HG03558 (cell line): ENCODE results near the gene RERE.
"Not testable (repeated sequence)": the region's sequence is repeated elsewhere in the genome, so short reads cannot be mapped to it uniquely, and the experiment has no call there.

ENCODE experiments used
- ATAC-seq: cut with Tn5 transposase; IDR thresholded peaks from one replicate; pipeline ENCODE4 v1.9.1; 2021; ENCODE audit warnings: moderate number of reproducible peaks; ENCODE audit not compliant: unreplicated experiment; ENCODE audit errors: extremely low read depth

RERE gene

GRCh38 chr1:8510041-8510823 lies 307.2 kb downstream of the RERE start:
- ATAC-seq = no peak

GRCh38 chr1:8509579-8509978 lies 307.9 kb downstream of the RERE start:
- ATAC-seq = no peak

- ATAC-seq = no peak
Measured at GRCh38 chr1:8506995-8507615, 310.3 kb downstream of the RERE start.

- no peak for ATAC-seq
Measured at GRCh38 chr1:8506456-8506855, 311.0 kb downstream of the RERE start.

GRCh38 chr1:8503842-8504241 lies 313.6 kb downstream of the RERE start:
- ATAC-seq = no peak

- ATAC-seq = not testable (repeated sequence)
Measured at GRCh38 chr1:8502949-8503348, 314.5 kb downstream of the RERE start.

- no peak for ATAC-seq
Measured at GRCh38 chr1:8497210-8497819, 320.1 kb downstream of the RERE start.

GRCh38 chr1:8496473-8496872 lies 321.0 kb downstream of the RERE start:
- ATAC-seq = no peak

- ATAC-seq = no peak
Measured at GRCh38 chr1:8495928-8496401, 321.5 kb downstream of the RERE start.

GRCh38 chr1:8494681-8495080 lies 322.8 kb downstream of the RERE start:
- ATAC-seq = no peak

- ATAC-seq = no peak
Measured at GRCh38 chr1:8493916-8494540, 323.4 kb downstream of the RERE start.

- ATAC-seq = no peak
Measured at GRCh38 chr1:8487249-8487648, 330.2 kb downstream of the RERE start.

- ATAC-seq = no peak
Measured at GRCh38 chr1:8486047-8486446, 331.4 kb downstream of the RERE start.

GRCh38 chr1:8483586-8483985 lies 333.9 kb downstream of the RERE start:
- ATAC-seq = no peak

GRCh38 chr1:8482979-8483381 lies 334.5 kb downstream of the RERE start:
- no peak for ATAC-seq

- no peak for ATAC-seq
Measured at GRCh38 chr1:8481650-8482380, 335.6 kb downstream of the RERE start.

- no peak for ATAC-seq
Measured at GRCh38 chr1:8478566-8478965, 338.9 kb downstream of the RERE start.

- ATAC-seq = no peak
Measured at GRCh38 chr1:8477983-8478362, 339.5 kb downstream of the RERE start.

GRCh38 chr1:8477166-8477982 lies 340.1 kb downstream of the RERE start:
- ATAC-seq = peak; percentile 53
